GM12864 (cell line): ENCODE results near the gene NFIX.

Source experiments
- DNase-seq: peaks from one replicate; pipeline ENCODE4 v3.0.0-alpha.2; 2011; ENCODE audit warnings: low read depth
- H3K4me3 ChIP-seq: 2 replicates; pipeline ENCODE4 v1.5.1; 2011; ENCODE audit warnings: mild to moderate bottlenecking, low read depth, low read length, control low read depth
- TF ChIP-seq, protein P1 (sequence below): IDR thresholded peaks from 2 replicates; pipeline ENCODE4 v1.5.1; 2011; ENCODE audit warnings: low read depth, mild to moderate bottlenecking, moderate library complexity, low read length, control low read depth, inconsistent platforms; ENCODE audit errors: missing control alignments

Gene NFIX

GRCh38 chr19:13128583-13128982 is 133.3 kb downstream of the NFIX start:
- TF ChIP-seq, protein P1, sequence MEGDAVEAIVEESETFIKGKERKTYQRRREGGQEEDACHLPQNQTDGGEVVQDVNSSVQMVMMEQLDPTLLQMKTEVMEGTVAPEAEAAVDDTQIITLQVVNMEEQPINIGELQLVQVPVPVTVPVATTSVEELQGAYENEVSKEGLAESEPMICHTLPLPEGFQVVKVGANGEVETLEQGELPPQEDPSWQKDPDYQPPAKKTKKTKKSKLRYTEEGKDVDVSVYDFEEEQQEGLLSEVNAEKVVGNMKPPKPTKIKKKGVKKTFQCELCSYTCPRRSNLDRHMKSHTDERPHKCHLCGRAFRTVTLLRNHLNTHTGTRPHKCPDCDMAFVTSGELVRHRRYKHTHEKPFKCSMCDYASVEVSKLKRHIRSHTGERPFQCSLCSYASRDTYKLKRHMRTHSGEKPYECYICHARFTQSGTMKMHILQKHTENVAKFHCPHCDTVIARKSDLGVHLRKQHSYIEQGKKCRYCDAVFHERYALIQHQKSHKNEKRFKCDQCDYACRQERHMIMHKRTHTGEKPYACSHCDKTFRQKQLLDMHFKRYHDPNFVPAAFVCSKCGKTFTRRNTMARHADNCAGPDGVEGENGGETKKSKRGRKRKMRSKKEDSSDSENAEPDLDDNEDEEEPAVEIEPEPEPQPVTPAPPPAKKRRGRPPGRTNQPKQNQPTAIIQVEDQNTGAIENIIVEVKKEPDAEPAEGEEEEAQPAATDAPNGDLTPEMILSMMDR = no peak
- DNase-seq = no peak

DNA sequence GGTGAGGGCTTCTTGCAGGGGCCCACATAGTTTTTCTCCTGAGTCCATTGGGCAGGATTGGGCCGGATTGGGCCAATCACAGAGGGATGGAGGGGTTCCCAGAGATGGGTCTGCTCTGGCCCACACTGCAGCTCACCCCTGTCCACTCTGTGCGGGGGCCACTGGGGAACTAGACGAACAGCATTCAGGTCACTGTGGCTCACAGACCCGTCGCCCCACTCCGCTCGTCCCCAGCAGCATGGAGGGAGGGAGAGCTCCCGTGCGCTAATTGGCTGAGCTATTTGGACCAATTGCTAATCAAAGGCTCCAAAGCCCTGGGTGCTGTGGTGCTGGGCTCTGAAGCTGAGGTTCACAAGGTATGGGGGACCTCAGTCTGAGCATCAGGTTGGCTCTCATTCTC is 134.1 kb downstream of the NFIX start:
- TF ChIP-seq, protein P1 = no peak
- no peak overlapping the region for H3K4me3 ChIP-seq
- no peak for DNase-seq

More at GRCh38 chr19:13128583-13128982, 133.3 kb downstream of the NFIX start:
- H3K4me3 ChIP-seq = no peak overlapping the region

- no peak overlapping the region for H3K4me3 ChIP-seq
- TF ChIP-seq, protein P1 = no peak
- DNase-seq = no peak
These were observed 135.7 kb downstream of the NFIX start for GRCh38 chr19:13130886-13131490.

DNA sequence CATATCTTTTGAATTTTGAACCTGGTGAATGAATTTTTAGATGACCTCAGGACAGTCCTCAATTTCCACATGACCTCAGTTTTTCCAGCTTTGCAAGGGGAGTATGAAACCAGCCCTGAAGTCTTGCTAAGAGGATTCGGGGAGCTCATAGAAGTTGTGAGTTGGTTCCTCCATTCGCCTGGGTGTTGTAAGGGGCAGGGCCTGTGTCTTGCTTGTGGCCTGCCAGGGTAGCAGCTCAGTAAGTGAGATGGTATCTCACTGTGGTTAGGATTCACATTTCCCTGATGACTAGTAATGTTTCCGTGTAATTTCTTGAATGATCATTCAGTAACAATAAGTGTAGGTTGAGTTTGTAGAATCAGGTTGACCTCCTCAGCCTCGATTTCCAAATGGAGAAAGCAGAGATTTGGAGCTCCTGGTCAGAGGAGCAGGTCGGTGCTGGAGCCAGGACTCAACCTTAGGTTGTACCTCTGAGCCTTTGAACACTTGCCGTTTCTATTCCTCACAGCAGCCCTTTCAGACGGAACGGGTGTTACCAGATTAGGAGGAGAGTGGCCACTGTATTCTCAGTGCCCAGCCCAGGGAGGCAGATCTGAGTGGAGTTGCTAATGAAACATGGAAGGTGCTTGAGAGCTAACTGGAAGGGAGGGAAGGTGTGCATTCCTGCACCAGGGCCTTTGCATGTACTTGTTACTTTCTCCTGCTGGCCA is 137.4 kb downstream of the NFIX start:
- TF ChIP-seq, protein P1 = no peak
- DNase-seq = no peak
- H3K4me3 ChIP-seq = no peak overlapping the region

GRCh38 chr19:13133241-13133870 is 138.1 kb downstream of the NFIX start:
- no peak overlapping the region for H3K4me3 ChIP-seq
- TF ChIP-seq, protein P1 = no peak
- no peak for DNase-seq

GRCh38 chr19:13134626-13135025 is 139.4 kb downstream of the NFIX start:
- no peak overlapping the region for H3K4me3 ChIP-seq
- DNase-seq = no peak
- TF ChIP-seq, protein P1 = no peak
